Activated T-cell treated with anti-CD3 and anti-CD28 coated beads, Interleukin-2, amount 50 U/mL, for 72 hours (primary cell): Measurements from ENCODE around the gene HEMK1. TPM values are rescaled to one million over a fixed set of nuclear protein-coding genes. Genes with fewer than 3 reads are reported as not detected.
A peak's percentile ranks its signal among the peaks of the same experiment; 100 is the strongest.

ENCODE experiments used
- ATAC-seq, 2 donors: fragments of 150-1000 bp; cut with Tn5 transposase; replicated peaks in 1 of 2; 2 replicates each; pipeline ENCODE4 v1.10.0; 2021; ENCODE audit warnings: moderate library complexity in 2 of 2, mild to moderate bottlenecking in 1 of 2
- DNase-seq, 2 donors: peaks; one replicate each; pipeline ENCODE4 v3.0.0; 2021 to 2022; ENCODE audit warnings: mixed read lengths in 1 of 2
- H3K27ac Mint-ChIP-seq: one replicate; pipeline ENCODE4 v1.8.0; 2022; ENCODE audit warnings: mild to moderate bottlenecking, moderate library complexity, mixed read lengths
- H3K27me3 Mint-ChIP-seq: one replicate; pipeline ENCODE4 v1.8.0; 2022; ENCODE audit warnings: low read depth, mixed read lengths
- H3K36me3 Mint-ChIP-seq, 2 donors: one replicate each; pipeline ENCODE4 v1.8.0; 2022; ENCODE audit warnings: mixed read lengths in 2 of 2, mild to moderate bottlenecking in 1 of 2; ENCODE audit not compliant: insufficient read depth in 2 of 2
- H3K4me1 Mint-ChIP-seq: one replicate; pipeline ENCODE4 v1.8.0; 2022; ENCODE audit warnings: low read depth, mixed read lengths
- H3K4me3 Mint-ChIP-seq, 2 donors: one replicate each; pipeline ENCODE4 v1.8.0; 2022; ENCODE audit warnings: mild to moderate bottlenecking in 2 of 2, mixed read lengths in 2 of 2, moderate library complexity in 2 of 2
- H3K9me3 Mint-ChIP-seq, 2 donors: one replicate each; pipeline ENCODE4 v1.8.0; 2022; ENCODE audit warnings: mixed read lengths in 2 of 2
- total RNA-seq, 2 donors: library from RNA; stranded (reverse); gene quantifications; one replicate each; pipeline ENCODE4 v1.2.3, GENCODE V29; 2022

The HEMK1 gene
- total RNA-seq, 2 donors from 2014 or later = 54.5 to 64.6 TPM

- Mint-ChIP-seq H3K4me3 (peak within 1 kb of the TSS; percentile 92 to 100), H3K36me3 (peaks cover 53 to 63% of the 10 kb centered on the region in 2 donors), H3K27ac (peak within 1 kb of the TSS; percentile 99), H3K4me1 (peaks cover 36% of the 10 kb centered on the region), H3K9me3 (no peaks in the 10 kb centered on the region), H3K27me3 (no peaks in the 10 kb centered on the region)
- ATAC-seq (peak; percentile 76 to 78), DNase-seq (peak; percentile 98 to 99)
These were observed 42.3 kb downstream of the HEMK1 start, which contains the start of gene CISH for GRCh38 chr3:50611464-50612233. TSS of gene CISH (minus strand) at chr3:50611774. CDS start at chr3:50611650, 124 bp downstream.

GRCh38 chr3:50612234-50612882, 43.0 kb downstream of the HEMK1 start:
- H3K9me3 Mint-ChIP-seq = no peaks in the 10 kb centered on the region
- no peaks in the 10 kb centered on the region for H3K27me3 Mint-ChIP-seq
- H3K4me1 Mint-ChIP-seq = peaks cover 36% of the 10 kb centered on the region
- no peak for ATAC-seq
- DNase-seq = no peak
- H3K4me3 Mint-ChIP-seq = peak overlapping the region; percentile 92 to 100
- H3K36me3 Mint-ChIP-seq = peaks cover 50 to 56% of the 10 kb centered on the region in 2 donors
- peak overlapping the region; percentile 96 for H3K27ac Mint-ChIP-seq

- Mint-ChIP-seq H3K4me1 (peaks cover 39% of the 10 kb centered on the region), H3K4me3 (peak overlapping the region; percentile 92 to 100), H3K36me3 (peaks cover 43 to 48% of the 10 kb centered on the region in 2 donors), H3K9me3 (no peaks in the 10 kb centered on the region), H3K27ac (peak overlapping the region; percentile 96), H3K27me3 (no peaks in the 10 kb centered on the region)
- DNase-seq = no peak
- no peak for ATAC-seq
These were observed 43.9 kb downstream of the HEMK1 start for GRCh38 chr3:50612970-50613846.

- Mint-ChIP-seq H3K27ac (peak overlapping the region; percentile 31), H3K36me3 (peaks cover 24 to 33% of the 10 kb centered on the region in 2 donors), H3K9me3 (no peaks in the 10 kb centered on the region), H3K4me3 (peak overlapping the region; percentile 97 to 100), H3K27me3 (no peaks in the 10 kb centered on the region), H3K4me1 (peaks cover 55% of the 10 kb centered on the region)
- ATAC-seq (no peak), DNase-seq (no peak)
These were observed 45.9 kb downstream of the HEMK1 start for GRCh38 chr3:50615190-50615589.

GRCh38 chr3:50616003-50616769, 46.9 kb downstream of the HEMK1 start:
- Mint-ChIP-seq H3K9me3 (no peaks in the 10 kb centered on the region), H3K36me3 (peaks cover 14 to 24% of the 10 kb centered on the region in 2 donors), H3K27ac (peak overlapping the region; percentile 93), H3K4me1 (peaks cover 65% of the 10 kb centered on the region), H3K4me3 (peak overlapping the region; percentile 97 to 100), H3K27me3 (no peaks in the 10 kb centered on the region)
- peak; percentile 82 to 86 for DNase-seq
- peak; percentile 24 to 27 for ATAC-seq

- DNase-seq = peak; percentile 96 to 98
- Mint-ChIP-seq H3K27ac (peak overlapping the region; percentile 93), H3K4me1 (peaks cover 65% of the 10 kb centered on the region), H3K4me3 (peak overlapping the region; percentile 97 to 100), H3K36me3 (peaks cover 14 to 24% of the 10 kb centered on the region in 2 donors), H3K9me3 (no peaks in the 10 kb centered on the region), H3K27me3 (no peaks in the 10 kb centered on the region)
- ATAC-seq = peak; percentile 58 to 62
These were observed 47.4 kb downstream of the HEMK1 start for GRCh38 chr3:50616770-50617095.

- Mint-ChIP-seq H3K27me3 (no peaks in the 10 kb centered on the region), H3K9me3 (no peaks in the 10 kb centered on the region), H3K36me3 (peaks cover 9 to 21% of the 10 kb centered on the region in 2 donors), H3K4me3 (peak within 1 kb of the TSS; percentile 97 to 100), H3K4me1 (peaks cover 69% of the 10 kb centered on the region), H3K27ac (peak within 1 kb of the TSS; percentile 93)
- DNase-seq (peak; percentile 46), ATAC-seq (peak; percentile 0 to 3)
These were observed 47.9 kb downstream of the HEMK1 start, which contains the start of gene MAPKAPK3 for GRCh38 chr3:50617096-50617791. TSS of gene MAPKAPK3 (plus strand) at chr3:50617151. CDS start at chr3:50617566, 415 bp downstream.

- H3K27me3 Mint-ChIP-seq = no peaks in the 10 kb centered on the region
- H3K4me1 Mint-ChIP-seq = peaks cover 77% of the 10 kb centered on the region
- H3K4me3 Mint-ChIP-seq = peak overlapping the region; percentile 97 to 100
- no peaks in the 10 kb centered on the region for H3K9me3 Mint-ChIP-seq
- DNase-seq (peak in 1 of 2 donors; percentile 36), ATAC-seq (no peak)
- peak overlapping the region; percentile 76 for H3K27ac Mint-ChIP-seq
- H3K36me3 Mint-ChIP-seq = peaks cover 7 to 18% of the 10 kb centered on the region in 2 donors
These were observed 48.7 kb downstream of the HEMK1 start for GRCh38 chr3:50617911-50618481.

- peaks cover 3 to 17% of the 10 kb centered on the region in 2 donors for H3K36me3 Mint-ChIP-seq
- peaks cover 82% of the 10 kb centered on the region for H3K4me1 Mint-ChIP-seq
- no peaks in the 10 kb centered on the region for H3K9me3 Mint-ChIP-seq
- H3K27me3 Mint-ChIP-seq = no peaks in the 10 kb centered on the region
- DNase-seq (peak in 1 of 2 donors; percentile 18), ATAC-seq (no peak)
- H3K27ac Mint-ChIP-seq = peak overlapping the region; percentile 79
- H3K4me3 Mint-ChIP-seq = peak overlapping the region; percentile 97 to 100
These were observed 51.1 kb downstream of the HEMK1 start for GRCh38 chr3:50620420-50620819.

- Mint-ChIP-seq H3K9me3 (no peaks in the 10 kb centered on the region), H3K4me3 (peak overlapping the region; percentile 97 to 100), H3K27ac (peak overlapping the region; percentile 79), H3K27me3 (no peaks in the 10 kb centered on the region), H3K36me3 (peaks cover 3 to 15% of the 10 kb centered on the region in 2 donors), H3K4me1 (peaks cover 82% of the 10 kb centered on the region)
- ATAC-seq (no peak), DNase-seq (no peak)
These were observed 51.5 kb downstream of the HEMK1 start for GRCh38 chr3:50620820-50621219.

- ATAC-seq (no peak), DNase-seq (no peak)
- Mint-ChIP-seq H3K27me3 (no peaks in the 10 kb centered on the region), H3K9me3 (no peaks in the 10 kb centered on the region), H3K4me1 (peaks cover 92% of the 10 kb centered on the region), H3K36me3 (peaks cover 3 to 19% of the 10 kb centered on the region in 2 donors), H3K4me3 (peak overlapping the region; percentile 9 to 29), H3K27ac (peak overlapping the region; percentile 83)
These were observed 53.6 kb downstream of the HEMK1 start for GRCh38 chr3:50622881-50623280.
